T-helper 1 cell treated with Interleukin-12 subunit alpha and Interleukin-12 subunit beta and Interleukin-4 antibody, amounts not matched to agents 30 μg/mL and 1 μg/mL, for 36 hours (primary cell): ENCODE data around the gene SLC9A8.
"Not testable (repeated sequence)": the region's sequence is repeated elsewhere in the genome, so short reads cannot be mapped to it uniquely, and the experiment has no call there.

Source experiments
- H3K27ac Mint-ChIP-seq: one replicate; pipeline ENCODE4 v1.8.0; 2021; ENCODE audit warnings: mild to moderate bottlenecking, mixed read lengths
- H3K27me3 Mint-ChIP-seq: one replicate; pipeline ENCODE4 v1.8.0; 2021; ENCODE audit warnings: low read depth, mixed read lengths
- H3K36me3 Mint-ChIP-seq: one replicate; pipeline ENCODE4 v1.8.0; 2021; ENCODE audit warnings: low read depth, mixed read lengths
- H3K4me1 Mint-ChIP-seq: one replicate; pipeline ENCODE4 v1.8.0; 2021; ENCODE audit warnings: low read depth, mixed read lengths
- H3K4me3 Mint-ChIP-seq: one replicate; pipeline ENCODE4 v1.8.0; 2021; ENCODE audit warnings: mild to moderate bottlenecking, moderate library complexity, mixed read lengths
- H3K9me3 Mint-ChIP-seq: one replicate; pipeline ENCODE4 v1.8.0; 2021; ENCODE audit warnings: mixed read lengths

Gene SLC9A8

DNA sequence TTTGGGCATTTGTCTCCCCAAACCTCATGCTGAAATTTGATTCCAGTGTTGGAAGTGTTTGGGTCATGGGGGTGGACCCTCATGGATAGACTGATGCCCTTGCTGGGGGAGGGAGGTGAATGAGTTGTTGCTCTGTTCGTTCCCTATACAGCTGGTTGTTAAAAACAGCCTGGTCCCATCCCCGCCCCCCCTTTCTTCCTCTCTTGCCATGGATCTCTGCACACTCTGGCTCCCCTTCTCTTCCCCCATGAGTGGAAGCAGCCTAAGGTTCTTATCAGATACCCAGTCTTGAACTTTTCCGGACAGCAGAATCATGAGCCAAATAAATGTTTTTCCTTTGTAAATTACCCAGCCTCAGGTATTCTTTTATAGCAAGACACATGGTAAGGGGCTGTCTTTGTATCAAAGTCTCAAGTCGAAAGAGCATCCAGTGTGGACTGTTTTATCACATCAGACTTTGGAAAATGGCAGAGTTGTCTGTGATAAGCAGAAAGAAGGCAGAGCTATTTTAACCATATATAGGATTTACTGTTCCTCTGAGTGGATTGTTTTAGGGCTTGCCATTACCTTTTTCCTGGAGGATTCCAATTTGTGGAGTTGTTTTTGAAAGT is 31.2 kb downstream of the SLC9A8 start:
- Mint-ChIP-seq H3K36me3 (peaks cover 34% of the 10 kb centered on the region), H3K27me3 (no peaks in the 10 kb centered on the region), H3K27ac (no peak overlapping the region), H3K9me3 (no peaks in the 10 kb centered on the region), H3K4me3 (no peak overlapping the region), H3K4me1 (peaks cover 11% of the 10 kb centered on the region)

DNA sequence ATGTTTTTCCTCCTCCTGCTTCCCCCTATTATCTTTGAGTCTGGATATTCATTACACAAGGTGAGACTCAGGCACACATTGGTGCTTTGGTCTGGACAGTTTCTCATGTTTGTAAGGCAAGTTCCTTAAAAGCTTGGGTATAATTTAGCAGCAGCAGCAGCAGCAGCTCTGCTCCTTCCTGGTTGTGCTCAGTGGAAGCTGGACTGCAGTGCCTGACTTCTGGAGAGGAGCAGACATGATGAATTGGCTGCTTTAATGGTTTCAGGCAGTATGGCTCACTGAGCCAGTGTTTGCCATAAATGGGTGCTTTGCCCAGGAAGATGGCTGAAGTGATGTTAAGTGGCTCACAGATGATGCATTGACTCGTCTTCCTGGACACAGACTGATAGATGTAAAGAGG is 32.4 kb downstream of the SLC9A8 start:
- Mint-ChIP-seq H3K27ac (no peak overlapping the region), H3K36me3 (peaks cover 36% of the 10 kb centered on the region), H3K27me3 (no peaks in the 10 kb centered on the region), H3K4me3 (no peak overlapping the region), H3K4me1 (peaks cover 15% of the 10 kb centered on the region), H3K9me3 (no peaks in the 10 kb centered on the region)

DNA sequence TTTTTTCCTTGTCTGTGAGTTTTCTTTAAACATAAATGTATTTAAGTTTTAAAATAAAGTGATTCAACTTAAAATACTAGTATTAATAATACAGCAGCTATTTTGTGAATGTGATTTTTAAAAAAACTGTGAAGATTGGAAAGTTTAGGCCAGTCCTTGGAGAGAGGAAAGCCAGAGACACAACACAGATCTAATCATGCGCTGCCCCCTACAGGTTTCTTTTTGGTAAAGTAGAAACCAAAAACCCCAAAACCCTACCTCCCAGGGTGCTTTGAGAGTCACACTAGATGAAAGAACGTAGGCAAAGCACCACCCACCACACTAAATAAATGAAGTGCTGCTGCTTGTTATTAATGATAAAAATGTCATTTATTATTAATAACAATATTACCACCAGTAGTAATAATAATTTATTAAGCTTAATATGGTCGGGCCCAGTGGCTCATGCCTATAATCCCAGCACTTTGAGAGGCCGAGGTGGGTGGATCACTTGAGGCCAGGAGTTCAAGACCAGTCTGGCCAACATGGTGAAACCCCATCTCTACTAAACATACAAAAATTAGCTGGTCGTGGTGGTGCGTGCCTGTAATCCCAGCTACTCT is 33.7 kb downstream of the SLC9A8 start:
- Mint-ChIP-seq H3K9me3 (no peaks in the 10 kb centered on the region), H3K27me3 (no peaks in the 10 kb centered on the region), H3K27ac (no peak overlapping the region), H3K4me3 (no peak overlapping the region), H3K36me3 (peaks cover 37% of the 10 kb centered on the region), H3K4me1 (peaks cover 27% of the 10 kb centered on the region)

DNA sequence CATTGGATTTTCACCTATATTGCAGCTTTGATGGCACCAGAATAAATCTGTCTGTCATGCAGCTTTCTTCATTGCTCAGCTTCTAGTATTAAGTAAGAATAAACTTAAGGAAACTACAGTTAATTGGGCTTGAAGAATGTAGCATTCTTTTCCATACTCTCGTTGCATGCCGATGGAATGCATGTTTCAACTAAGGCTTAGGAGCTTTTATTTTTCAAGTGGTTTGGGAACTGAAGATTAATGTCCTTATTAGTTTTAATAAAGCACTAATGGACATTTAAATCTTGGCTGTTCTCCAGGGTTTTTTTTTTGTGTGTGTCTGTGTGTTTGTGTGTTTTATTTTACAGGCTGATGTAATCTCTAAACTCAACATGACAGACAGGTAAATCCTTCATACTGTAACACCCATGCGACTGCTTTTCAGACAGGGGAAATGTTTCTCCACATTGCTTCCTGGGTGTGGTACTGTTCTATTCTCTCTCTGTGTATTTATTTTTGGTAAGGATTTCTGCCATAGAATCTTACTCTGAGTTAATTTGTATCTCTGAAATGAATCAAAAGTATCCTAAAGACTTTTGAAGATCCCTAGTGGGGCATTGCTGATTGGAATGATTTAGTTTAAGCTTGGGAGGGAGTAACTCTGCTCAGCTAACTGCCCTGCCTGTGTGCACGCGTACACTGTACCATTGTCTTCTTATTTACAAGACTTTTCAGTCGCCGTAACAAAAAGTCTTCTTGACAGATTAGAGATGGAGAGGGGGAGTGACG is 38.0 kb downstream of the SLC9A8 start:
- Mint-ChIP-seq H3K27ac (peak overlapping the region; percentile 60), H3K9me3 (no peaks in the 10 kb centered on the region), H3K27me3 (no peaks in the 10 kb centered on the region), H3K4me1 (peaks cover 25% of the 10 kb centered on the region), H3K36me3 (peaks cover 39% of the 10 kb centered on the region), H3K4me3 (peak overlapping the region; percentile 39)

DNA sequence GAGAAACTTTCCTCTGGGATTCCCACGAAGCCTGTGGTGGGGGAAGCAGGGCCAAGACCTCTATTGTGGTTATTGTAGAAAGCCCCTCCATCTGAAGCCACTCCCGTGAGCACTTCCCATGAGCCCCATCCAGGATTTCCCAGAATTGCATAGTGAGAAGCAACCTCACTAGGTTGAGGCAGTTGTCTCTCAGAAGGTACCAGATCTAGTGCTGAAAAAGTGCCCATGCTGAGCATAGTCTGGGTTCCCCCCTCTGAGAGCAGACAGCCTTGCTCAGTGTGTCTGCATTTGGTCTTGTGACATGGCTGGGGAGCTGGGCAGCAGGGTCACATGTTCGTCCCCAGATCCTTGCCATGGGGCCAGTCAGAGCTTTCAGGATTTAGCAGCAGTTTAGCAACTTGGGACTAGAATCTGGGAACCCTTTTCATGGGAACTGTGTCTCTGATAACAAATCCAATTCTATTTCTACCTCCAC is 38.6 kb downstream of the SLC9A8 start:
- no peaks in the 10 kb centered on the region for H3K27me3 Mint-ChIP-seq
- H3K36me3 Mint-ChIP-seq: peaks cover 44% of the 10 kb centered on the region
- no peaks in the 10 kb centered on the region for H3K9me3 Mint-ChIP-seq
- H3K4me1 Mint-ChIP-seq: peaks cover 24% of the 10 kb centered on the region
- H3K4me3 Mint-ChIP-seq: no peak overlapping the region
- no peak overlapping the region for H3K27ac Mint-ChIP-seq

DNA sequence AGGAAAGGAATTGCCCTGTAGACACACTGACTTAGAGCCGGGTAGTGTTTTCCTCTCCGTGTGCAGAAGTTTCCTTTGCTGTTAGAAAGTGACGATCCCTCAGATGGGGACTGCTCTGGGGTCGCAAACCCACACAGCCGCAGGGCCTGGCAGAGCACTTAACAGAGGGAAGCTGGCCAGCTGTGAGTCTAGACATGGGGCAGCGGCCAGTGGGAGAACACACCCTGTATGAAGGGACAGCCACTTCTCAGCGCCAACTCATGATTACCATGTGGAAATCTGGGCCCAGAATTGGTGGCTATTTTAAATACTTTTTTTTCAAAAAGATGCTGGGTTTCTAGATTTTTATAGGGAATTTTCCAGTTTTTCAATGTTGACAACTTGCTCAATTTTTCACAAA is 39.4 kb downstream of the SLC9A8 start:
- H3K4me1 Mint-ChIP-seq: peaks cover 24% of the 10 kb centered on the region
- H3K27ac Mint-ChIP-seq: no peak overlapping the region
- H3K36me3 Mint-ChIP-seq: peaks cover 48% of the 10 kb centered on the region
- no peaks in the 10 kb centered on the region for H3K27me3 Mint-ChIP-seq
- H3K9me3 Mint-ChIP-seq: no peaks in the 10 kb centered on the region
- H3K4me3 Mint-ChIP-seq: no peak overlapping the region

DNA sequence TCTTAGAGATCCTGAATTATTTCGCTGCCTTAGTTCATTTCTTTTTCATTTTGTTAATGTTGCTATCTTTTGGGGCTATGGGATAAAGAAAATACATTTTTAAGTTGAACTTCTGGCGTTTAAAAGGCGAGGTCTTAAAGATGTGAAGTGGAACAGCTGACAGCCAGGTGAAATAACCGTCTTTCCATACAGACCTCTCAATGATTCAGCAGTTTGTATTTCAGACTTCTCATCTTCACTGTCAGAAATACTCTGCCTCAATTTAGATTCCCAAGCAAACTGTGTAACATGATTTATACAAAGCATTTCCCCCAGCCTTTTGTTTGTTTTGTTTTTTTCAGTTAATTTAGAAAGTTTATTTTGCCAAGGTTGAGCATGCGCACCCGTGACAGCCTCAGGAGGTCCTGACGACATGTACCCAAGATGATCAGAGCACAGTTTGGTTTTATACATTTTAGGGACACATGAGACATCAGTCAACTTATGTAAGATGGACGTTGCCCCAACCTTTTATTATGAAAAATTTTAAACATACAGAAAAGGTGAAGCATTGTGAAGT is 40.0 kb downstream of the SLC9A8 start:
- Mint-ChIP-seq H3K9me3 (no peaks in the 10 kb centered on the region), H3K4me3 (no peak overlapping the region), H3K4me1 (peaks cover 24% of the 10 kb centered on the region), H3K27me3 (no peaks in the 10 kb centered on the region), H3K27ac (peak overlapping the region; percentile 67), H3K36me3 (peaks cover 49% of the 10 kb centered on the region)

DNA sequence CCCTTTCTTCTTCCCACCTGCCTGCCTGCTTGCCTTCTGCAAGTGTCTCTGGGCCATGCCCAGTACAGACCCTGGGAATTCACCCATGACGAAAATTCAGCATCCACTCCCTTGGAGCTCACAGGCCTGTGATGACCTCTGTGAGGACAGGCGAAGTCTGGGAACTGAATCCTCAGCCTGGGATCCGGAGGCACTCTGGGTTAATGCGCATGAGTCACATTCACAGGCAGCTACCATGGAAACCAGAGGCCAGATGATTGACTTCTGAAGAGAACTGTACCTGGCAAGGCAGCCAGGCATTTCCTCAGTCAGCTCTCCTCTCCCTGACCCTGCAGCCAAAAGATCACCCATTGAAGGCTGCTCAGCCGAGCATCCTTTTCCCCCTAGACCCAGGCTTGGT is 41.0 kb downstream of the SLC9A8 start:
- Mint-ChIP-seq H3K4me1 (peaks cover 23% of the 10 kb centered on the region), H3K36me3 (peaks cover 51% of the 10 kb centered on the region), H3K4me3 (no peak overlapping the region), H3K27me3 (no peaks in the 10 kb centered on the region), H3K27ac (no peak overlapping the region), H3K9me3 (no peaks in the 10 kb centered on the region)

DNA sequence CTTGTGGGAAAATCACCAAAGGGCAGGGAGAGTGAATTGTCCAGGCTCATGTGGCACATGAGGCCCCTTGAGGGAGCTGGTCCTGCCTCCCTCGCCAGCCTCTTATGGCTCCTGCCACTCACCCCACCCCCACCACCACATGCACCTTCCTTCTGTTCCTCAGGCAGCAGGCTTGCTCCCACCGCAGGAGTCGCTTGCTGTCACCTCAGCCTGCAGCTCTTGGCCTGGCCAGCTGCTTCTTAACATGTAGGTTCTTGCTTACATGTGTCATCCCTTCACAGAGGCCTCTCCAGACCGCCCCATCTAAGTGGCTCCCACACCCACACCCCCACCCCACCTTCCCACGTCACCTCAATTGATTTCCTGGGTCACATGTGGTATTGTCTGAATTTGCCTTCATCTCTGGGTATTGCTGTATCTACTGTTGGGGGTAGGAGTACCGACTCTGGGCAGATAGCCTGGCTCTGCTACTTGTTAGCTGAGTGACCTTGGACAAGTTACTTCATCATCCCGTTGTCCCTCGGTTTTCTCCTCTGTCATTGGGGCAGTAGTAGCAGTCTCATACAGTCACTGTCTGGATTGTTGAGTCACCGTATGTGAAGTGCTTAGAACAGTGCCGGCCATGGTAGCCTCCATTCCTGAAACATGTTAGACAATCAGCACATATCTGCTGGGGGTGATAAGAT is 41.7 kb downstream of the SLC9A8 start:
- Mint-ChIP-seq H3K9me3 (no peaks in the 10 kb centered on the region), H3K27ac (peak overlapping the region; percentile 72), H3K4me3 (no peak overlapping the region), H3K36me3 (peaks cover 44% of the 10 kb centered on the region), H3K27me3 (no peaks in the 10 kb centered on the region), H3K4me1 (peaks cover 20% of the 10 kb centered on the region)

DNA sequence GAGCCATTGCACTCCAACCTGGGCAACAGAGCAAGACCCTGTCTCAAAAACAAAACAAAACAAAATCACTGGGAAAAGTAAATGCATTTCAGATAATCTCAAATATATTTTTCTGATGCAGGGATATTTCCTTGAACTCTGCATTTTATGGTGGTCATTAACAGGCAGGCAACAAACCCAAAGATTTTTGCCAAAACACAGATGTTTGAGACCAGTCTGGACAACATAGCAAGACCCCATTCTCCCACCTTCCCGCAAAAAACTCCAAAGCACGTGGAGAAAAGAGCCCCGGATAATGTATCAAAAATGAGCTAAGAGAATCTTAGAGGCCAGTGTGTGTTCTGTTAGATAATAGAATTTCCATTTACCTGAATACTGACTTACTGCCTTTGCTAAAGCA is 44.3 kb downstream of the SLC9A8 start:
- no peaks in the 10 kb centered on the region for H3K27me3 Mint-ChIP-seq
- no peak overlapping the region for H3K27ac Mint-ChIP-seq
- H3K4me3 Mint-ChIP-seq: no peak overlapping the region
- H3K9me3 Mint-ChIP-seq: no peaks in the 10 kb centered on the region
- peaks cover 38% of the 10 kb centered on the region for H3K36me3 Mint-ChIP-seq
- H3K4me1 Mint-ChIP-seq: peaks cover 13% of the 10 kb centered on the region

DNA sequence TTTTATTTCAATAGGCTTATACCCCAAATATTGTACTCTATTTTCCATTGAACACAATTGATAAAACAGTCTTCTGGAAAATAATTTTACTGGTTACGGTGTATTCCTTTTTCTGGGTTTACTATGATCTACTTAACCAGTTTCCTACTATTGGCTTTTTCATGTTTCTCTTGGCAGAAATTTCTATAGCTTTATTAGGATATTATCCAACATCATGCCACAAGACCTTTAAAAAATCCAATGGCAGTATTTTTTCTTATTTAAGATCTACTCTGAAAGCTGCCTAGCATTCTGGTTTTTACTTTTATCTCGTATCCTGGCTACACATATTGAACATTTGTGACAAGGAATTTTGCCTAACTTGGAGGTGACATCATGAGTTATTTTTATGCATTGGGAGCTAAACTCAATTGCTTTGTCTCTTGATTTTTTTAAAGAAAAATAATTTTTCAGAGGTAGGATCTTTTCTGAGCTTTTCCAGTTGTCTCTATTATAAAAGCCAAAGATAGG is 45.5 kb downstream of the SLC9A8 start:
- Mint-ChIP-seq H3K4me3 (no peak overlapping the region), H3K36me3 (peaks cover 41% of the 10 kb centered on the region), H3K27me3 (no peaks in the 10 kb centered on the region), H3K4me1 (peaks cover 13% of the 10 kb centered on the region), H3K9me3 (no peaks in the 10 kb centered on the region), H3K27ac (no peak overlapping the region)

DNA sequence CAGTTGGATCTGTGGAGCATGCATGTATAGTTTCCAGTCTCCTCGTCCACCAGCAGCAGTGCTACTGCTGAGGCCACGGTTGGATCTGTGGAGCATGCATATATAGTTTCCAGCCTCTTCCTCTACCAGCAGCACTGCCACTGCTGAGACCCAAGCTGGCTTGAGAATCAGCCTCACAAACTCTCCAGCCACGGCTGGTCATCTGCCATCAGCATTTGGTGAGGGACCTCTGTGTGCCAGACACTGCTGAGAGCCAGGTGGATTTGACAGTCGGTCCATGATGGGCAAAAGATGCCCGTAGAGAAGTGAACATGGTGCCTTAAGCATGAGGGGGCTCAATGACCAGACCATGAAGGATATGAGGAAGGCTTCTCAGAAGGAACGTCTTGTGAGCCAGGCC is 46.4 kb downstream of the SLC9A8 start:
- H3K4me1 Mint-ChIP-seq: peaks cover 13% of the 10 kb centered on the region
- peaks cover 41% of the 10 kb centered on the region for H3K36me3 Mint-ChIP-seq
- no peaks in the 10 kb centered on the region for H3K9me3 Mint-ChIP-seq
- H3K27ac Mint-ChIP-seq: no peak overlapping the region
- H3K27me3 Mint-ChIP-seq: no peaks in the 10 kb centered on the region
- no peak overlapping the region for H3K4me3 Mint-ChIP-seq

DNA sequence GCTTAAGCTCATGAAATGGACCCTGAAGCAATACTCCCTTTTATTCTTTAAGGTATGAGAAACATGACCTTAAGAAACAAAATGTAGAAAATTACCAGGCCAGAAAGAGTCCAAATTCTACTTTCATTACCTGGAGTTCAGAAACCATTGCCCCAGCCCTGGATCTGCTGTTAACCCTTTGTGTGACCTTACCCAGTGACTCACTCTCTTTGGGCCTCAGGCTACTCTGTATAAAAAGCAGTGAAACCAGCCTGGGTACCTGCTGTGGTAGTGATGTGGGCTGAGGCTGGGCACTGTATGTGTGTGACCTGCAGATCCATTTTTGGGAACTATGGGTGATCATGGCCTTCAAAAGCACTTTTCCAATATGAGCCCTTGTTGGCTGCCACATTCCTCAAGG is 47.2 kb downstream of the SLC9A8 start:
- Mint-ChIP-seq H3K36me3 (peaks cover 44% of the 10 kb centered on the region), H3K27me3 (no peaks in the 10 kb centered on the region), H3K4me1 (peaks cover 13% of the 10 kb centered on the region), H3K4me3 (no peak overlapping the region), H3K27ac (no peak overlapping the region), H3K9me3 (no peaks in the 10 kb centered on the region)

DNA sequence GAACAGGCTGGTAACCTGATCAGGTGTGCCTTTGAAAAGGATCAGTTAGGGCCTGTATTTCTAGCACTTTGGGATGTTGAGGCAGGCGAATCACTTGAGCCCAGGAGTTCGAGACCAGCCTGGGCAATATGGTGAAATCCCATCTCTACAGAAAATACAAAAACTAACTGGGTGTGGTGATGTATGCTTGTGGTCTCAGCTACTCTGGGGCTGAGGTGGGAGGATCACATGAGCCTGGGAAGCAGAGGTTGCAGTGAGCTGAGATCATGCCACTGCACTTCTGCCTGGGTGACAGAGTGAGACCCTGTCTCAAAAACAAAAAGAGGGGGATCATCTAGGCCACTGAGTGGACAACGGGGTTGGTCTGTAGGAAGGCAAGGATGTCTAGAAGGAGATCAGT is 48.6 kb downstream of the SLC9A8 start:
- H3K27me3 Mint-ChIP-seq, H3K9me3 Mint-ChIP-seq, H3K4me3 Mint-ChIP-seq: not testable (repeated sequence)
- peaks cover 35% of the 10 kb centered on the region for H3K36me3 Mint-ChIP-seq
- H3K27ac Mint-ChIP-seq: peak overlapping the region; percentile 36
- H3K4me1 Mint-ChIP-seq: peaks cover 15% of the 10 kb centered on the region
